ENCODE measurements around the gene DLGAP4.

Gene DLGAP4

DNA sequence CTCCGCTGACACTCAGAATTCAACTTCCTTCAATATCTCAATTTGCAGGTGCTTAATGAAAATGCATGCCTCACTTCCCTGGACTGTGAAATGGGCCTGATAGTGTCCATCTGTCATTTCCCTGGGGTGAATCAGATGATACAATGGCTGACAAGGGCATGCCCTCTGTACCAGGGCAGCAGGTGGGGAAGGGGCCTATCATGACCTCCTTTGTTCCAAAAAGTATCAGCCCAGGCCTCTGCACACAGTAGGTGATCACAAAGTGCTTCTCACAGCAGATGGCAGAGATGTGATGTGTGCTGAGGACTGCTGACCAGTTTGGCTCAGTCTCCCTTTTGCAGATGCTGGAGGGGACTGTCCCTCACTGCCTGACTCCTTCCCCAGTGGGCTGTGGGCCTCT is 44.3 kb downstream of the DLGAP4 start:
- H3K27ac ChIP-seq, result no peak overlapping the region
- DNase-seq (ENCODE audit: low spot score), result no peak
- H3K4me3 ChIP-seq, result no peak overlapping the region
- TF ChIP-seq, protein P1, sequence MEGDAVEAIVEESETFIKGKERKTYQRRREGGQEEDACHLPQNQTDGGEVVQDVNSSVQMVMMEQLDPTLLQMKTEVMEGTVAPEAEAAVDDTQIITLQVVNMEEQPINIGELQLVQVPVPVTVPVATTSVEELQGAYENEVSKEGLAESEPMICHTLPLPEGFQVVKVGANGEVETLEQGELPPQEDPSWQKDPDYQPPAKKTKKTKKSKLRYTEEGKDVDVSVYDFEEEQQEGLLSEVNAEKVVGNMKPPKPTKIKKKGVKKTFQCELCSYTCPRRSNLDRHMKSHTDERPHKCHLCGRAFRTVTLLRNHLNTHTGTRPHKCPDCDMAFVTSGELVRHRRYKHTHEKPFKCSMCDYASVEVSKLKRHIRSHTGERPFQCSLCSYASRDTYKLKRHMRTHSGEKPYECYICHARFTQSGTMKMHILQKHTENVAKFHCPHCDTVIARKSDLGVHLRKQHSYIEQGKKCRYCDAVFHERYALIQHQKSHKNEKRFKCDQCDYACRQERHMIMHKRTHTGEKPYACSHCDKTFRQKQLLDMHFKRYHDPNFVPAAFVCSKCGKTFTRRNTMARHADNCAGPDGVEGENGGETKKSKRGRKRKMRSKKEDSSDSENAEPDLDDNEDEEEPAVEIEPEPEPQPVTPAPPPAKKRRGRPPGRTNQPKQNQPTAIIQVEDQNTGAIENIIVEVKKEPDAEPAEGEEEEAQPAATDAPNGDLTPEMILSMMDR (IDR thresholded peaks at IDR 0.05), result no peak

DNA sequence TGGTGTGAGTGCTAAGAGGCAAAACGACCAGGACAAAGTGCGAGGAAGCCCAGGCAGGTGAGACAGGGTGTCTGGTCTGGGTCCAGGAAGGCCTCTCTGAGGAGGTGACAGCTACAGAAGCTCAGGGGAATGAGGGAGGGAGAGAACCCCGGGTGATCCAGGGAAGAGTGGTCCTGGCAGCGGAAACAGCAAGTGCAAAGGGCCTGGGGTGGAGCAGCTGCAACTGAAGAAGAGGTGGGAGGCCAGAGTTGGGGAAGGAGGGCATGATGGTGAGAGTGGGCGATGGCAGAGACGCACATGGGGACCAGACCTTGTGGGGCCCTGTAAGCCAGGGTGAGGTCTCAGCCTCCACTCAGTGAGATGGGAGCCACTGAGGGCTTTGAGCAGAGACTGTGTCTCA is 45.8 kb downstream of the DLGAP4 start:
- no peak for DNase-seq (ENCODE audit: low spot score)
- TF ChIP-seq, protein P1 (IDR thresholded peaks at IDR 0.05), result no peak
- Histone ChIP-seq H3K4me3 (no peak overlapping the region), H3K27ac (no peak overlapping the region)

DNA sequence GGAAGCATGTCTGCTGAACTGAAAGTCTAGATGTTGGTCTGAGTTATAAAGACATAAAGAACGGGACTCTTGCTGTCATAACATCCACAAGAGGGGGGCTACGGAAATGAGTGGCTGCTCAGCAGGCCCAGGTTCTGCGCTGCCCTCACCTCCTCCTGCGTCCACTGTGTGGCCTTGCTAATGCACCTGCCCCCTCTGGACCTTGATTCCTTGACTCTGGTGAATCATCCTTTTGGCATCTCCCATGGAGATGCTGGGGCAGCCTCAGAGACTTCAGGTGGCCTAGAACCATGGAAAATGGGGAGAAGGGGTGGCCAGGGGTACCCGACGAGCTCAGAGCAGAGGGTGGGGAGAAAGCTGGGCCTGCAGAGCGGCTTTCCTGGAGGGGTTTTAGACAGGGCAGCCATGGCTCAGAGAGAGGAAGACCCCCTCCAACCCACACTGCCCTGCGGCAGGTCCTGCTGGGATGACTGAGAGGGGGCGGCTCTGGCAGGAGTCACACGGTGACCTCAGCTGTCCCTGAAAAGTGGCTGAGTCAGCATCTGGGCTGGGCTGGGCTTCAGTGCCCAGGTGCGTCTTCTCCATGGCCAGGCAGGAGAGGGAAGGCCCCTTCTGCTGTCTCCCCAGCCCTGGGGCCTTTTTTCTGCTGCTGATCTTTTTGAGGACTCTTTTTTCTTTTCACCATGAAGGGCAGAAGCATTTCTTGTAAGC is 46.9 kb downstream of the DLGAP4 start:
- TF ChIP-seq, protein P1 (IDR thresholded peaks at IDR 0.05), result no peak
- H3K4me3 ChIP-seq, result no peak overlapping the region
- DNase-seq (ENCODE audit: low spot score), result no peak
- H3K27ac ChIP-seq, result no peak overlapping the region

DNA sequence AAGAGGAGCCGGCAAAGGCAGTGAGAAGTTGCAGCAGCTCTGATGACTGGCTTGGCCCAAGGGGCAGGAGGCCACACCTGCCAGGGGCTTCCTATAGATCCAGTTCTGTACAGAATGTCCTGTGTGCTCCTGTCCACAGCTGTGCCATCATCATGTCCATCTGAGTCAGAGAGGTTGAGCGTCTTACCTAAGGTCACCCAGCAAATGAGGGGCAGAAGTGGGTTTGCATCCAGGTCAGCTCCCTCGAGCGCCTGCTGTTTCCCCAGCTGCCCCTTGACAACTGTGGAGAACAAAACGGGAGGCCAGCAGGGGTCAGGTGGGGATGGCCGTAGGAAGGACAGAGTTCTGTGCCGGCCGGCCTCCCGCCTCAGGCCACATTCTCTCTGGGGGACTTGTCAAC is 47.6 kb downstream of the DLGAP4 start:
- TF ChIP-seq, protein P1 (IDR thresholded peaks at IDR 0.05), result no peak
- H3K4me3 ChIP-seq, result no peak overlapping the region
- H3K27ac ChIP-seq, result no peak overlapping the region
- DNase-seq (ENCODE audit: low spot score), result no peak

DNA sequence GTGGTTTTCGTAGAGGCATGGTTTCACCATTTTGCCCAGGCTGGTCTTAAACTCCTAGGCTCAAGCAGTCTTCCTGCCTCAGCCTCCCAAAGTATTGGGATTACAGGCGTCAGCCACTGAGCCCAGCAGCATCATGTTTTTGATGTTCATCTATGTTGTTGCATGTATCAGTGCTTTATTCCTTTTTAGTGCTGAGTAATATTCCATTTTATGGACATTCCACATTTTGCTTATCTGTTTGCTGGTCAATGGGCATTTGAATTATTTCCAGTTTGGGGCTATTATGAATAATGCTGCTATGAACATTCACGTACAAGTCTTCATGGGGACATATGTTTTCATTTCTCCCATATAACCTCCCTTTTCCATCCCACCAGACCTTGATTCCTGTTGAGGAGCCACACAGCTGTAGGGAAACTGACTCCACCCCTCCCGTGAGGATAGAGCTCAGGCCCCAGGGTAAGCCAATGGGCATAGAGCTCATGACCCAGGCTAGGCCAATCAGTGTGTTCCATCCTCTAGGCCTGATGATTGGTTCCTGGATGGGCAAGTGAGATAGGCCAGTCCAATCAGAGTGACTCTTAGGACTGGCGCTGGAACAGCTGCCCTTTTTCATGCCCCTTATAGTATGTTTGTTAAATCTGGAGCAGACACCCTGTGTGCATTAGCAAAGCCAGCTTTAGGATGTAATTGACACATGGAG is 49.5 kb downstream of the DLGAP4 start:
- Histone ChIP-seq H3K4me3 (no peak overlapping the region), H3K27ac (no peak overlapping the region)
- TF ChIP-seq, protein P1 (IDR thresholded peaks at IDR 0.05), result no peak
- no peak for DNase-seq (ENCODE audit: low spot score)

DNA sequence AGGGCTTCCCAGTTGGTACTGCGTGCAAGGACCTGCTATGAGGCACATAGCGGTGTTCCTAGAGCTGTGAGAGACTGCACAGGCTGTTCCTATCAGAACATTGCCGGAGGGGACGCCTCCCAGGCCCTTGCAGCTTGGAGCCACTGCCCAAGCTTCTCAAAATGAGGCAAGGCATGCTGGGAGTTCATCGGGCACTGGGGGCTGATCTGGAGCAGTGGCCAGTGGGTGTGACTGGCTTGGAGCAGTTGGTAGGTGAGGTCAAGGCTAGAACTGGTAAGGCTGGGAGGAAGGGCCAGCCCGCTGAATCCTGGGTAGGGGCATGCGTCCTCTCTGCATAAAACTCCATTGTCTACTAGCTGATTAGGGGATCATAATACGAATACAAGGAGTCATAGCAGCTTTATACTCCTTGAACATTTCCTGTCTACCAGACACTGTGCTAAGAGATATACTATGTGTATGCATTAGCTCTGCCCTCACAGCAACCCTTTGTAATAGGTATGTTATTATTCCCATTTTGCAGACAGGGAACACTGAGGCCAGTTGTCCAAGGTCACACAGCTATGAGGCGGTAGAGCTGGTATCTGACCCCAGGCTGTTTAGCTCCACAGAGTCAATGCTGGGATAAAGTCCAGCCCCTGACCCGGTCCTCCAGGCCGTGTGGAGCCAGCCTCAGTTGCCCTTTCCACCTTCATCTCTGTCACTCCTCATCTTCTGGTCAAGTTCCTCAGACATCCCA is 53.7 kb downstream of the DLGAP4 start:
- no peak overlapping the region for H3K27ac ChIP-seq
- DNase-seq (ENCODE audit: low spot score), result no peak
- TF ChIP-seq, protein P1 (IDR thresholded peaks at IDR 0.05), result no peak
- H3K4me3 ChIP-seq, result no peak overlapping the region
